ENCODE results near the gene TTC21B.

- no peak for TF ChIP-seq EP300 (IDR thresholded peaks at IDR 0.05)
- no peak for TF ChIP-seq CTCF (IDR thresholded peaks at IDR 0.05)
These were observed 76.9 kb downstream of the TTC21B start for GRCh38 chr2:165876712-165877111.

Data from stomach (tissue), 4 donors.